ENCODE results near the gene TSPAN3.

The TSPAN3 gene

GRCh38 chr15:77002954-77003912, 67.7 kb downstream of the TSPAN3 start:
- peak; percentile 64 for DNase-seq

GRCh38 chr15:77002436-77002835, 68.5 kb downstream of the TSPAN3 start:
- no peak for DNase-seq

GRCh38 chr15:77001966-77002365, 68.9 kb downstream of the TSPAN3 start:
- DNase-seq, result no peak

- no peak for DNase-seq
Measured at GRCh38 chr15:77001351-77001750, 69.6 kb downstream of the TSPAN3 start.

- no peak for DNase-seq
Measured at GRCh38 chr15:76999996-77000395, 70.9 kb downstream of the TSPAN3 start.

- no peak for DNase-seq
Measured at GRCh38 chr15:76998663-76999285, 72.1 kb downstream of the TSPAN3 start.

GRCh38 chr15:76996526-76997401, 74.1 kb downstream of the TSPAN3 start:
- peak; percentile 68 for DNase-seq

GRCh38 chr15:76996076-76996525, 74.8 kb downstream of the TSPAN3 start:
- no peak for DNase-seq

- peak; percentile 68 for DNase-seq
Measured at GRCh38 chr15:76994971-76995945, 75.7 kb downstream of the TSPAN3 start, which contains the start of gene PSTPIP1. TSS of gene PSTPIP1 (plus strand) at chr15:76995126. CDS start at chr15:76995574, 448 bp downstream.

- DNase-seq, result no peak
Measured at GRCh38 chr15:76994496-76994895, 76.4 kb downstream of the TSPAN3 start.

GRCh38 chr15:76994001-76994400, 76.9 kb downstream of the TSPAN3 start:
- peak; percentile 60 for DNase-seq

- DNase-seq, result no peak
Measured at GRCh38 chr15:76993114-76993725, 77.7 kb downstream of the TSPAN3 start.

- DNase-seq, result no peak
Measured at GRCh38 chr15:76991741-76992645, 78.9 kb downstream of the TSPAN3 start.
